Kidney epithelial cell (primary cell): ENCODE measurements around the gene RCL1. TPM values are rescaled to one million over a fixed set of nuclear protein-coding genes. Genes with fewer than 3 reads are reported as not detected.

Source experiments
- DNase-seq: peaks from one replicate; pipeline ENCODE4 v3.0.0-alpha.2; 2010; ENCODE audit warnings: low read depth
- H3K27me3 ChIP-seq: 2 replicates; pipeline ENCODE4 v1.6.0; 2011; ENCODE audit warnings: low read length; ENCODE audit not compliant: control insufficient read depth, insufficient read depth
- H3K36me3 ChIP-seq: 2 replicates; pipeline ENCODE4 v1.5.1; 2011; ENCODE audit warnings: low read length; ENCODE audit not compliant: control insufficient read depth, insufficient read depth
- H3K4me3 ChIP-seq: 2 replicates; pipeline ENCODE4 v1.5.1; 2011; ENCODE audit warnings: low read depth, mild to moderate bottlenecking, control low read depth, low read length
- total RNA-seq: library from RNA; depleted of rRNA; stranded (reverse); fragments of >200 nt; gene quantifications from 2 replicates; pipeline ENCODE4 v1.2.3, GENCODE V29; 2015
- TF ChIP-seq, protein P1 (sequence below): IDR thresholded peaks from 2 replicates; pipeline ENCODE4 v1.5.1; 2011; ENCODE audit warnings: mild to moderate bottlenecking, moderate library complexity, low read length, control low read depth, inconsistent platforms; ENCODE audit not compliant: insufficient read depth, poor library complexity, severe bottlenecking

Gene RCL1
- total RNA-seq, 1 donor from 2014 or later = 24.4 TPM

DNA sequence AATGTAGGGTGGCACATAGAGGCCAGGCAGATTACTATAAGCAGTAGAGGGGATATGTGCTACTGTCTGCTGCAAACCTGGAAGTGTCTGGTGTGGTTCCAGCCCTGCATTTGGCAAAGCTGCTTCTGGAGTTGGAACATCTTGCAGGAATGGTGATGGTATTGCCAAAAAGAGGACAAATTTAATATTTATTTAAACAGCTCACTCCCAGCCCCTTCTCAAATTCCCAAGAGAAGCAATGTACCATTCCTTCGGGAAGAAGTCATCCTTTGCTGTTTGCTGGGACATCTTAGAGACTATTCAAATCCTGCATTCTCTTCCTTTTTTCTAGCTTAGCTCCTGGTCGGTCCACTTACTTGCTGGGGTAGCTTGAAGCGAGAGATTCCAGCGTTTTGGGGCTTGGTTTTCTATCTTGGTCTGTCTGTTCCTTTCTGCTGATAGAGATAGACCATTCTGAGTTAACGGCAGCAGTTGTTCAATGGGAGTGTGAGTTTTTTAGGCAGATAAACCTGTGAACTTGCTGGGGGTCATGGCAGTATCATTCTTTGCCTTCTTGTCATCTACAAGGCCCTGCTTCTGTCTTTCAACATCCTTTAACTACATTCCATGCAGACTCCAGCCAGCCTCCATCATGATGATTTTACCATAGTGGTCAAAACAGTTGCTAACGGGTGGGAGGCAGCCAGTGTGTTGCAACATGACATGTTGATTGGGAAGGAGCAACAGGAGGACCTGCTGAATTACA is 69.9 kb downstream of the RCL1 start:
- Histone ChIP-seq H3K4me3 (no peak overlapping the region), H3K27me3 (no peaks in the 10 kb centered on the region), H3K36me3 (no peaks in the 10 kb centered on the region)
- TF ChIP-seq, protein P1, sequence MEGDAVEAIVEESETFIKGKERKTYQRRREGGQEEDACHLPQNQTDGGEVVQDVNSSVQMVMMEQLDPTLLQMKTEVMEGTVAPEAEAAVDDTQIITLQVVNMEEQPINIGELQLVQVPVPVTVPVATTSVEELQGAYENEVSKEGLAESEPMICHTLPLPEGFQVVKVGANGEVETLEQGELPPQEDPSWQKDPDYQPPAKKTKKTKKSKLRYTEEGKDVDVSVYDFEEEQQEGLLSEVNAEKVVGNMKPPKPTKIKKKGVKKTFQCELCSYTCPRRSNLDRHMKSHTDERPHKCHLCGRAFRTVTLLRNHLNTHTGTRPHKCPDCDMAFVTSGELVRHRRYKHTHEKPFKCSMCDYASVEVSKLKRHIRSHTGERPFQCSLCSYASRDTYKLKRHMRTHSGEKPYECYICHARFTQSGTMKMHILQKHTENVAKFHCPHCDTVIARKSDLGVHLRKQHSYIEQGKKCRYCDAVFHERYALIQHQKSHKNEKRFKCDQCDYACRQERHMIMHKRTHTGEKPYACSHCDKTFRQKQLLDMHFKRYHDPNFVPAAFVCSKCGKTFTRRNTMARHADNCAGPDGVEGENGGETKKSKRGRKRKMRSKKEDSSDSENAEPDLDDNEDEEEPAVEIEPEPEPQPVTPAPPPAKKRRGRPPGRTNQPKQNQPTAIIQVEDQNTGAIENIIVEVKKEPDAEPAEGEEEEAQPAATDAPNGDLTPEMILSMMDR = no peak
- DNase-seq = no peak

DNA sequence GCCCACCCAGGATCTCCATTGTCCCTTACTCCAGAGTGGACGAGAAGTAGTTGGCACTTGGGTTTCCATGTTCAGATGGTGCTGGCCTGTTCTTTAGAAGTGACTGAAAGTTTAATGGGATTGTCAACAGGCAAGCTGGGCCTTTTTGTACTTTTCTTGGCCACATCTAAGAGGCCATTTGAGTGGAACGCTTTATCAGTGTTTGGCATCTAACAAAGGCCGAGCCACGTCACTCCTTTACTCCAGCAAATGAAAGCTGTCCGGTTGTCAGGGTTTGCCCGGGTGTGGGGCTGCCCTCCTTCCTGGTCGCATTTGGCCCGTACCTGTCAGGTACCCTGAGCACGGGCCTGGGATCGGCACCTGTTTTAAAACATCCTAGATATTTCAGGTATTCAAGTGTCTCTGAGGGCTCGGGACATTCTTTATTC is 71.5 kb downstream of the RCL1 start:
- no peak for DNase-seq
- H3K4me3 ChIP-seq = no peak overlapping the region
- TF ChIP-seq, protein P1 = no peak
- H3K36me3 ChIP-seq = no peaks in the 10 kb centered on the region
- no peaks in the 10 kb centered on the region for H3K27me3 ChIP-seq

DNA sequence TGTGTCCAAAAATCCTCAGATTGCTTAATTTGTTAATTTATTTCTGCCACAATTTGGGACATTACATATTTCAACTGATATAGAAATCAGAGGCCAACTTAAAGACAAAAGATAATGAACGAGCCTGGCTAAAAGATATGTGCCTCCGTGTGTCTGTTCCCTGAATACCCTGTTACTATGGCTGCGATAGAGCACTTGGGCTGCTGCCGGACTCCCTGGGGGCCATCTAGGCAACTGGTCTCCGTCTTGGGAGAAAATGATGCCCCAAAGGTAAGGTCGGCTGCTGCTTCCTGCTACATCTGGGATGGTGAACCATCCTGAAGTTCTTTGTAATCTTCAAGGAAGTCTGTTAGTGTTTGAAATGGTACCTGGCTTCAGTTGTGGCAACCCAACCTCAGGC is 72.0 kb downstream of the RCL1 start:
- H3K4me3 ChIP-seq = no peak overlapping the region
- no peak for DNase-seq
- no peaks in the 10 kb centered on the region for H3K27me3 ChIP-seq
- TF ChIP-seq, protein P1 = no peak
- no peaks in the 10 kb centered on the region for H3K36me3 ChIP-seq

DNA sequence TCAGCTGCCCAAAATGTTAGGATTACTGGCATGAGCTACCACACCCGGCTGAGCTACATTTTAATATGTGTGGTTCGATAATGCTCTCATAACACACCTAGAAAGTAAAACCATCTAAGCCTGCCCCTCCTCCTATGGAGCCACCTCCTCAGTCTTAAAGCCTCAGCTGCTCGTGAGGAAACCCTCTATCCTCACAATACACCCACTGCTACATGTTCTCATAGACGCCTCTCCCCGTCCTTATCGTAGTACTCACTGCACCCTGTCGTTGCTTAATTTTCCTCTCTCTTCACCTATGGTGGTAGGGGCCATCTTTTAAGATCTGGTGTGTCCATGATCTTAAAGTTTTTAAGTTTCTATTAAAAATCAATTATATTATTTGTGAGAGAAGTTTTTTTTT is 72.9 kb downstream of the RCL1 start:
- Histone ChIP-seq H3K4me3 (no peak overlapping the region), H3K27me3 (no peaks in the 10 kb centered on the region), H3K36me3 (no peaks in the 10 kb centered on the region)
- DNase-seq = no peak
- TF ChIP-seq, protein P1 = no peak

DNA sequence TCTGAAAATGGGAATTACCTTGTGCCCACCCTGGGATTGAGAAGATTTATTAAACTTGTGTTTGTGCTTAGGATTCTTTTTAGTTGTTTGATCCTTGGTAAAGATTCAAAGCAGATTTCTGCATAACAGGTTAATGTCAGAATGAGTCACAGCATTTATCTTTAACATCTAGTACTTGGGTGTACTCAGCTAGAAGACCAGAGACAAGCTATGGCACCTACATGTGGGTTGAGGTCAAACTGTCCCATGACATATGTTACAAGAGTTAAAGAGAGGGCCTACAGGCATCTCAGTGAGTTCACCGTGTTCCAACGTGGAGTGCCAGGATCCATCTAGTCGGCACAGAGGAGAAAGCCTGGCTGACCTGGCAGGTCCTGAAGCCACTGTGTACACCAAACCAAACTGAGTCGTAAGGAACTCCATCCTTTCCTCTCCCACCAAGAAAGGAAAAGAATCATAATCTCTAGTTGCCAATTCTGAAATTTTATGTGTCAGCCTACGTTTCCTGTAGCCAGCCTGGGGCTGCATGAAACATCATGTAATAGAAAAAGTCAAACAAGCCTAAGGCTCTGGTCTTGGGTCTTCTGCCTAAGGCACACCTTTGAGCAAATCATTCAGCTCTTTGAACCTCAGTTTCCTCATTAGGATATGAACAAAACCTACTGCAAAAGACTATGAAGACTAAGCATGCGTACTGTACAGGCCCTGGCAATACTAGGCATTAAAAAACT is 73.7 kb downstream of the RCL1 start:
- TF ChIP-seq, protein P1 = no peak
- Histone ChIP-seq H3K36me3 (no peaks in the 10 kb centered on the region), H3K27me3 (no peaks in the 10 kb centered on the region), H3K4me3 (no peak overlapping the region)
- no peak for DNase-seq

DNA sequence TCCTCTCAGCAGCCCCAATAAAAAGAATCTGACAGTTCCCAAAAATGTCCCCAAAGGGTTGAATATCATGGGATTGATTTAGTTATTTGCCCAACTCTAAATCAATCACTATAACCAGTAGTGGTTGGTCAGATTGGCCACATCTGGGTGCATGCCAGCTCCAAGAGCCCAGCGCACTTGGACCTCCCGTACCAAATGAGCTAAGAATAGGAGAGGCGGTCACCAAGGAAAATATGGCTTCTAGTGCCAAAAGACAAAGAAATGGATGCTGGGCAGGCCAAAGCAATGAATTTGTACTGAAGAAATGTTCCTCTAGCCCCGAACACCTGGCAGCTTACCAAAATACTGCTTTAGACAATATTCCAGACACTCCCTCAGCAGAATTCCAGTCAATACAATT is 80.3 kb downstream of the RCL1 start:
- H3K4me3 ChIP-seq = no peak overlapping the region
- no peak for DNase-seq
- H3K36me3 ChIP-seq = no peaks in the 10 kb centered on the region
- TF ChIP-seq, protein P1 = no peak
- no peaks in the 10 kb centered on the region for H3K27me3 ChIP-seq
